ENCODE results near the gene TMEM106B.

TMEM106B gene

DNA sequence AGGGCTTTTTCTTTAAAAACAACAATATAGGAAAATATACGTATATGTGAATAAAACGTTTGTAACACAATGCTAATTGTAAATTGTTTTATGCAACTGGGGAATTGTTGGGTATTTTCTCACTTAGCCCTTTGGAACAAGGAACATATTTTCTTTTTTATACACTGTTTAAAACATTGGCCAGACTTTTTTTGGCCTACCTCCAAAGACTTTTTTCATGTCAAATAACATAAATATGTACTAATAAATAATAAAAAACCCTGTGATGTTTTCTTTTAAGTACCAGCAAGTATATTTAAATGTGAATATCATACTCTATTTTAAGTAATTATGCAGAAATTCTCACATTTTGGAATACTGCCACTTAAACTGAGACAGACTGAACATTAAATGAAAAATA lies 15.7 kb downstream of the TMEM106B start:
- in situ Hi-C loops (cut with MboI; ENCODE audit: low sequenced_read_pairs), result no loop called here

DNA sequence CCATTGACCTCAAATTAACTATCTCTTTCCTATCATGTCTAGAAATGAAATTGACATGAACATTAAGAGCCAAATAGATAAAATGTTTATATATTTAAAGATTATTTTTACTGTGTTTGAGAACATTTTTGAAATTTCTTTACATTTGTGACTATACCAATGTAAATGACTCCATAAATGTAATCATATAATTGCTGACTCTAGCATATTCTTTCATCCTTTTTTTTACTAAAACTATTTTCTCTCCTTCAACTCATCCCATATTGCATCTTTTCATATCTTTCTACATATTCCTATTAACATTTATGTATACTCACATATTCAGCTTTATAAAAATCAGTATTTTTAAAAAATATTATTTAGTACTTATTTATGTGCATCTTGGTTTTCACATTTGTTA lies 16.9 kb downstream of the TMEM106B start:
- in situ Hi-C loops (cut with MboI; ENCODE audit: low sequenced_read_pairs), result no loop called here

DNA sequence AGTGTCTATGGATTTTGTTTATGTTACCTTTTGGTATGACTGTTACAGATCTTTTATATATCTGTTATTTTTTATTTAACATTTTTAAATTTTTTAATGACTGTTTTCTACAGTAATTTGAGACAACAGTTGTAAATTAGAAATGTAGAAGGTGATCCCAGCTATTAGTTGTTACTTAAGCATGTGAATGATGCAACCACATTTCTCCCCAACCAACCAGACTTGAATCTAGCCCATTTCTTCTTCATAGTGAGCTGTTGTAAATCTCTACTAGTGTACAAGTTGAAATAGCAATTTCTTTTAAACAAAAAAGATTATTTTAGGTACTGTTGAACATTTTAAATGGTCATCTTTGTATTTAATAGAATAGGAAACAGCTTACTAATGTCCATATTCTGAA lies 18.0 kb downstream of the TMEM106B start:
- in situ Hi-C loops (cut with MboI; ENCODE audit: low sequenced_read_pairs), result no loop called here

DNA sequence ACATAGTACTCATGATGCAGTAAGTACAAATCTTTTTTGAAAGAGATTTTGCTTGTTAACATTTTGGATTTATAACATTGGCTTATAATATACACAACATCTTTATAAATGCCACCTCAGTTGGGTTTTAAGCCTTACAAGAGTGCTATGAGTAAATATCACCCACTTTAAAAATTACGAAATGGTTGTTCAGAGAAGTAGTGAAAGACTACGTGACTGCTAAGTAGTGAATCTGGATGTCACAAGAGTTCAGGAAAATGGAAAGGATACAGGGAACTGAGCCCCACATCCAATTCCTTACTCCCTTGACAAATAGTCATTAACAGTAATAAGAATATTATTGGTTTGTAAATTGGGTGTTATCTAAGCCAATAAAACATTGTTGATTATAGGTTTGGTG lies 20.0 kb downstream of the TMEM106B start:
- in situ Hi-C loops (cut with MboI; ENCODE audit: low sequenced_read_pairs), result no loop called here

DNA sequence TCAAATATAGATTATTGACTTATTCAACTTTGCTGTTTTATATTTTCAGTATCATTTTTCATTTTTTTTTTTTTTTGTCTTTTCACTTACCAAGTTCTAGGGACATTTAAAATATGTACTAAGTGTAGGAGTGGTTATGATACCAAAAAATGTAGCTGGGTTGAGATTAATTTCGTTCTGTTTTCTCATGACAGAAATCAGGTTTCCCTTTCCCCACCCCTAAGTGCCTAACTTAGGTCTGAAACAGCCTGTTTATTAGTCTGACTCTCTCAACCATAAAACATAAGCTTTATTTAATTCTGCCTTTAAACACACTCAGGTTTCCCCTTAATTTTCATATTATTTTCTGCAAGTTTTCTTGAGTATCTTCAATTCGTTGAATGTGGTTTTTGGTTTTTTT lies 22.1 kb downstream of the TMEM106B start:
- in situ Hi-C loops (cut with MboI; ENCODE audit: low sequenced_read_pairs), result no loop called here

DNA sequence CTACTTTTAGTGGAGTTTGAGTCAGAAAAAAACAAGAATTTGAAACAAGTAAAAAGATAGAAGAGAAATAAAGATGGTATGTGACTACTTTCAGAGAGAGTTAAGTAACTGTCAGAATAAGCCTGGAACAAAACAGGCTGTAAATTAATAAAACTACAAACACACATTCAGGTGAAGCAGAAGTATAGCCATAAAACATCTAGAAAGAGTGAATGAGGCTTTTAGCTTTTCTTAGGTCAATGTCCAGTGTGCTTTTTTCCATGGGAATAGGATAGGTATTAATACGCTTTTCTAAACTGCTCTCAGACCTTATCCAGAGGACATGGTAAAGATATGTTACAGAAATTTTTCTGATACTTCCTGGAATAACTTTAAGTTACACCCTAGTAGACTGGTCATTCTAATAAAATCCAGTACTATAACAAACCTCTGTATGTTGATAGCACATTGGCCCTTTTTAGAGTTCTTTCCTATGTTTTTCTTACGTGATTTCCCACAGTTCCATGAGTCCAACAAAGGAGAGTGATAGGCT lies 23.3 kb downstream of the TMEM106B start:
- in situ Hi-C loops (cut with MboI; ENCODE audit: low sequenced_read_pairs), result no loop called here

DNA sequence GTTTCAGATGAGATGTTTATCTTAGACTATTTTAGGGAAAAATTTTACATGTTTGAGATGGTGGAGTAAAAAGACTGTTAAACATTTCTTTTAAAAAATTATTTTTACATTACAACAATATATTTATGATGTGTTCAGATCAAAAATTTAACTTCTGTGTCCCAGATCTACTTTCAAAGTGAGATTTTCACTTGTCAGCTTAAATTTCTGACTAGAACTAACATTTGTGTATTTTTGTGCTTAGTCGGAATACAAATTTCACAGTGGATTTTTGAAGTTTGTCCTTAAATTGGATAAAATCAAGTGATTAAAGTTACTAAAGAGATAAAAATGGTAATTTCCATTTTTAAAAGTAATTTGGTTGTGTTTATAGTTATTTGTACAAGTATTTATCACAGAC lies 24.9 kb downstream of the TMEM106B start:
- in situ Hi-C loops (cut with MboI; ENCODE audit: low sequenced_read_pairs), result no loop called here

DNA sequence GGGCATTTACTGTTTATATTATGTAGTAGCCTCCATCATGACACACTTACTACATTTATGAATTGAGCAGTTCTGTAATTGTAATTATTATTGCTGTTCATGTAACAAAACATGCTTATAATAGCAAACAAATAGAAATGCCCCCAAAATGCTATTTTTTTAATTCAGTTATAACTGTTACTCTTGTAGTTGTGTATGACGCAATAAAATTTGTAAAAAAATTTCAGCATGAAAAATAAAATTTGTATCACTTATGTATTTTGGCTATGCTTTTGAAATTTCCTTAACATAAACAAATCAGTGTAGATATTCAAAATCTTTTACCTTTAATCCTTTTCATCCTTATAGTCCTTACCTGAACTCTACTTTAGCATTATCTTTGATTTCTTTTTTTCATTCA lies 25.9 kb downstream of the TMEM106B start:
- in situ Hi-C loops (cut with MboI; ENCODE audit: low sequenced_read_pairs), result no loop called here

DNA sequence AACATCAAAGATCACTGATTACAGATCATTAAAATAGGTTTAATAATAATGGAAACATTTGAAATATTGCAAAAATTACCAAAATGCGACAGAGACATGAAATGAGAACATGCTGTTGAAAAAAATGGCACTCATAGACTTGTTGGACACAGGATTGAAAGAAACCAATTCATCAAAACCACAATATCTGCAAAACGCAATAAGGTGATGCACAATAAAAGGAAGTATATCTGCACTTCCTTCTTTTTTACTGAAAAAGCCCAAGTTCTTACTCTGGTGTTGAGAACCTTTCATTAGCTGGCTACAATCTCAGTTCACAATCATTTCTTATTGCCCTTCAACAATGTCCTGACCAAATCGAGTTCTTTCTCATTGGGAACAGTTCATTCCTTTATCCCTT lies 28.7 kb downstream of the TMEM106B start:
- in situ Hi-C loops (cut with MboI; ENCODE audit: low sequenced_read_pairs), result no loop called here

DNA sequence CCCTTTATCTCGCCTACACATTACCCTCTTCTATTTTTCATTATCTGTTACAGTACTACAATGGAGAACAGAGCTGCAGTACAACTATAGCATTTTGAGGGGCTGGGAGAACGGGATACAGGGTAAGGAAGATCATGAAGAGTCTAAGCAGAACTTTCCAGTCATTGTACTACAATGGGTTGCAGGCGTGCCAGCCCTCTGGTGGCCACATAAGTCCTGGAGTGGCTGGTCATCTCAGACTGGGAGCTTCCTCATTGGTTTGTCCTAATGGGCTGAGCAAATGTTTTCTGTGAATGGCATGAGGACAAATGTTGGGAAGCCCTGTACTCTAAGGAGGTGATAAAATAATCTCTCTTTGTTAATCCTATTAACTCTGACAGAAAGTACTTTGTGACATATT lies 33.0 kb downstream of the TMEM106B start:
- in situ Hi-C loops (cut with MboI; ENCODE audit: low sequenced_read_pairs), result no loop called here

DNA sequence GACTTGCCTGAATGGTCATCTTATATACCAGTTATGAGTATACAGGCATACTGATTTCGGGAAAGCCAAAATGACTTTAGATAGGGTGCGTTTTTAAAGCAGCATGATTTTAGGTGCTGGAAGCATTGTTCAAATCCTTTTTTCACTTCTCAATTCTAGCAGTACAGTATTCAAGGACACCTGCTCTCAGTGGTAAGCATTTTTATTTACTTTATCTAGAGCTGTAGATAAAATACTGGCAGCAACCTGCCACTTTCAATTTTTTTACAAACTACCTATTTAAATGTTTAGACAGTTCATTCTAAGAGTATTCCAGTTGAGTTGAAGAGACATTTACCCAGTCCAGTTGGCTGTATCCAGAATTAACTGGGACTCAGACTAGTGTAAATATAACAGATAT lies 33.6 kb downstream of the TMEM106B start:
- in situ Hi-C loops (cut with MboI; ENCODE audit: low sequenced_read_pairs), result no loop called here

DNA sequence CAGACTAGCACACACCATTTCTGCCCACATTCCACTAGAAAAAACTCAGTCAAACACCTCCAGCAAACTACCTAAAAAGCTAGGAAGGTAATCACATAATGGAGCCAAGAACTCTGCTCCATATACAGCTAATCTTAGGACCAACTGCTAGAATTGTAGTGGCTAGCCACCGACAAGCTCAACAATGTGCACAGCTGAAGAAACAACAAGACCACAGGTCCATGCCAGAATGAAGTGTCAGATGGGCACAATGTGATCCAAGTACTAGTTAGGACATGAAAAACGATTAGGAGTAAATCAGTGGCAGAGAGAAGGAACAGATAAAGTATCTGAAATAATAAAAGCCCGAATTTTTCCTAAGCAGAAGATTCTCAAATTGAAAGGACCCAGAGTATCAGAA lies 38.6 kb downstream of the TMEM106B start:
- in situ Hi-C loops (cut with MboI; ENCODE audit: low sequenced_read_pairs), result no loop called here

DNA sequence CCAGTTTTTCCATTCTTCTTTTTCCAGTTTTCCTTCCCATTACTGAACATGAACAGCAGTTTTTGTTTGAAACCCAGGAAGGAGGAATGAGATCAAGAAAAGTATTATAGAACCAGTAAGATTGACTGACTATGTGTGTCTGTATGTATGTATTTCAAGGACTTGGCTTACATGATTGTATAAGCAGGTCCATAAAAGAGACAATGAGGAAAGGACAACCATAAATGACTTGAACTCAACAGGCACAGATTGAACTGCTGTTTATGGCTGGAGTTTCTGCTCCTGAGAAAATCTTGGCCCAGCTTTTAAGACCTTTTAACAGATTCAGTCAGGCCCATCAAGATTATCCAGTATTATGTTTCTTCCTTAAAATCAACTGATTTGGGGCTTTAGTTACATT lies 39.1 kb downstream of the TMEM106B start:
- in situ Hi-C loops (cut with MboI; ENCODE audit: low sequenced_read_pairs), result no loop called here

DNA sequence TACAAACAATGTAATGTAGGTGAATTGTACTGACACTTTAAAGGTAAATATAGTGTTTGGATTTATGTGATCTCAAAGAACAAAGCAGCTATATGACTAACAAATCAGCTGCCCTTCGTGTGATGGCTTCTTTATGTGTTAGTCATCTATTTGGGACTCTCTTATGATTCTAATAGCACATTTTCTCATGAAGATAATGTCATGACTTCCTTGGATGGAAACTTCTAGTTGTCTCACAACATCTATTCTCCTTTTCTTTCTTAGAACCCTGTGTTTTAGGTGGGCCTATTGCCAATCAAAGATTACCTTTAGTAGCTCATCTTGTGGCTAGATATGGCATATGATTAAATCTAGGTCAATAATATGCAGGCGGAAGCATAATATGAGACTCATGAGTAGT lies 45.0 kb downstream of the TMEM106B start:
- in situ Hi-C loops (cut with MboI; ENCODE audit: low sequenced_read_pairs), result no loop called here

DNA sequence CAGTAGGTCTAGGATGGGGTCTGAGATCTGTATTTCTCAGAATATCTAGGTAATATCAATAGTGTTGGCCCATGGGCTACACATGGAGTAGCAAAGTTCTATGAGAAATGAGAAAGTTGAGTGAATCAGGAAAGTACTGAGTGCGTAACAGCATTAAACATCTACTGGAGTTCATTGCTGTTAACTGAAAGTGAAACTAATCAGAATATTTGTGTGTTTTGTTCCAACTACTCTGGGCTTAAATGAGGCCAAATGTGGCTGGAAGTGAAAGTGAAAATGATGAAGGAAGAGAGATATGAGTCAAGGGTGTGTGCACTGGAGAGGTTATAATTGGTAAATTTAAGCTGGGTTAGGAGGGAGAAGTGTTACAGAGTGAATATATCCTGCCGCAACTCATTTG lies 46.5 kb downstream of the TMEM106B start:
- in situ Hi-C loops (cut with MboI; ENCODE audit: low sequenced_read_pairs), result no loop called here

DNA sequence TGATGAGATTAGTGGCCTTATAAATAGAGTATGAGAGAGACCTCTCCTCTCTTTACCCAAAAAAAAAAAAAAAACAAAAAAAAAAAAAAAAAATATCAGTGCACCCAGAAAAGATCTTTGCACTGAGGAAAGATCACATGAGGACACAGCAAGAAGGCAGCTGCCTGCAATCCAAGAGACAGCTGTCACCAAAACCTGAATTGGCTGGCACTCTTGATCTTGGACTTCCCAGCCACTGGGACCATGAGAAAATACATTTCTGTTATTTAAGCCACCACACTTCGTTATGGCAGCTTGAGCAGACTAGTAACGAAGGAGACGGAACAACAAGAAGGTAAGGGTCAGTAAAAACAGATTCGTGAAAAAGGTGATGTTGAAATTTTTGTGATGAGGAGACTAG lies 47.0 kb downstream of the TMEM106B start:
- in situ Hi-C loops (cut with MboI; ENCODE audit: low sequenced_read_pairs), result no loop called here

DNA sequence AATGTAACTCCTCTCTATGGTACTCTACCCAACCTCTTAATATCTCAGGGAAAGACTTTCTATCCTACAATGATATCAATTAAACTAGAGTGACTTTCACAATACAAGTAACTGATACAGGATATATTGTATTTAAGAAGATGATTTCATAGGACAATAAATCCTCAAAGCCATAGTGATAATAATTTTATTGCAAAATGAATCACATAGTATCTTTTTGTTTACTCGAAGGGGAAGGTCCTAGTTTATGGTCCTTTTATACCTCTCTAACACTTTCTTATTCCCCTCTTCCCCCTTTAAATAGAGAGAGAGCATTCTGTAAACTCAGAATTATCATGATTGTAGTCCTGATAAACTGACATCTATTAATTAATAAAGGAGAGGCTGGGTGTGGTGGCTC lies 56.4 kb downstream of the TMEM106B start:
- in situ Hi-C loops (cut with MboI; ENCODE audit: low sequenced_read_pairs), result no loop called here

DNA sequence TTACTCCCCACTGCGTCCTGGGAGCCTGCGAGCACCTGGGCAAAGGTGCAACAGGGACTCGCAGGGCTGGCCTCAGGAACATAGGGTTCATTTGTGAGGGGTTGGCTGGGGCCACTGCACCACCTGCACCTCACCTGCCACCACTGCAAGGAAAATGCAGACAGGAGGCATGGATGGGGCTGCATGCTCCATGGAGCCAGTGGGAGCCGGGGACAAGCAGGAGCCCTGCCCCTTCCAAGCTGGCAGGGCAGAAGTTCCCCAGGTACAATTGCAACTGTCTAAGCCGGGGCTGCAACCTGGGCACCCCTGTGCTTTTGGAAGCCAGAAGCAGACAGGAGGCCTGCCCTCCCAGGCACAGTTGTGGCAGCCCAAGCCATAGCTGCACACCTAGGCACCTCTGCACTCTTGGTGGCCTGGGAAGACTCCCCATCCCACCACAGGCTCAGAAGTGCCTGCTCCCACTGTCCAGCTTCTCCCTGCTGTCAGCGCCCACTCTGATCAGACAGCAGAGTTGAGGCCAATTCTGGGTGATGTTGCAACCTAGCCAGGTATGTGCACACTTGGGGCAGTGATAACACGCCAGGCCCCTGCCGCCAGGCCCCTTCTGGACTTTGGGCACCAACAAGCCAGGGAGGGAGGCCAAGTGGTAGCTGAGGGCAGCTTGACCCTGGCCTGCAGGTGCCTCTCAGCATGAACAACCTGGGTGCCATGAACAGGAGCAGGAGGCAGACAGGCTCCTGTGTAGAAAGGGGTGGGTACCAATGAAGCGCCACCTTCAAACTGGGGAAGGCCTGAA lies 58.2 kb downstream of the TMEM106B start:
- in situ Hi-C loops (cut with MboI; ENCODE audit: low sequenced_read_pairs), result no loop called here

DNA sequence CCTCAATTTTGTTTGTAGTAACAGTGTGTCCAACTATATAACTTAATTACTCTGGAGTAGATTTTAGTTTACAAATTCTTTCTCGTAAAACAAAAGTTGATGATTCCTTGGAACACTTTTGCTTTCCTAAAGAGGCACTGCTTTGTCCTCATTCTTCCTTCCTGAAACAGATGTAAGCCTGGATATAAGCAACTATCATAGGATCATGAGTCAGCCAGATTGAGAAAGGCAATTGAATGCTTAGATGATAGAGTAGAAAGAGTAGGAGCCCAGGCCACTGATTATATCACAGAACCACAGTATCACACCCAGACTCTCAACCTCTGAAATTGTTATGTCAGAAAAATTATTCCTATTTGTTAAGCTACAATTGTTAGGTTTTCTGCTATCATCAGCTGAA lies 69.9 kb downstream of the TMEM106B start:
- in situ Hi-C loops (cut with MboI; ENCODE audit: low sequenced_read_pairs), result no loop called here

DNA sequence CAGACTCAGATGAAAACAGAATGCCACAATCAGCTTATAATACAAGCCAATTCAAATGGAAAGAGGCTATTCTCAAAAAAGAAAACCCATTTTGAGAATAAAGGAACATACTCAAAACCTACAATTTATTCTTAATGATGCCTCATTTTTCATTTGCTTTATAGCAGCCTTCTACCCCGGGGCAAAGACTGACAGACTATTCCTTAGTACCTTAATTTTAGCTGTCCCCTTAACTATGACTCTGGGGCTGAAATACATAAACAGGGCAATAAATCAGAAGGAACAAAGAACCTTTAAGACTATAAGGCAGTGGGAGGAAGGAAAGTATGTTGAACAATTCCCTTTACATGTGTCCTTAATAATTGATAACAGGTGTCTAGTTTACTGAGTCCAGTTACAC lies 76.8 kb downstream of the TMEM106B start:
- in situ Hi-C loops (cut with MboI; ENCODE audit: low sequenced_read_pairs), result no loop called here

DNA sequence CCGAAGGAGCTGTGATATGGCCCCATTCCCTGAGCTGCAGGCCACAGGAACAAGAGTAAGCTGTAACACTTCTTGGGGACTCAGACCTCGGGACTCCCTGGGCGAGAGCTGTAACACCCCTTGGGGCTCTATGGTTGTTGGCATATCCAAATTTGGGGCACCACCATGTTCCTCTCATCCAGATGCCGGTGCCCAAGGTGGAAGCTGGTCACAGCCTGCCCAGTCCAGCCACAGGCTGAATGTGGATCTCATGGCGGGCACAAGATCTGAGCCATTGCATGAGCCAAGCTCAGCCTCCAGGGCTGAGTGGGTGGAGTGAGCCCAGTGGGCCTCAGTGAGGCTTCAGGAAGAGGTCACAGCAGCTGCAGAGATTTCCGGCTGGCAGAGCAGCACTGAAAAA lies 78.9 kb downstream of the TMEM106B start:
- in situ Hi-C loops (cut with MboI; ENCODE audit: low sequenced_read_pairs), result no loop called here

DNA sequence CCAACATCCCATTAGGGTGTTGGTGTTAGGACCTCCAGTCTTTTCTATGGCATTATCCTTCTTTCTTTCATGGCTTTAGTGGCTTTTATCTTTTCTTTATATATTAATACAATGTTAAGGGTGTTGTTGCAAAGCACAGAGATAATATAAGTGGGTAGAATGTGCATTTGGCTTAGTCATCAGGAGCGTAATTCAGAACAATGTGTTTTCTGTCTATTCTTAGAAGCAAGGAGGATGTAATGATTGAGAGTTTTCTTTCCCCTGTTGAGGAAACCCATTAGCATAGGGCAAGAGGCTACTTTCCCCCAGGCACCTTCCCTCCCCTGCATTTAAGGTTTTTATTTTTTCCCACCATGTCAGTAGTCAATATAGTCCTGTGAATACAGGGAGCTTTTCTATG lies 79.7 kb downstream of the TMEM106B start:
- in situ Hi-C loops (cut with MboI; ENCODE audit: low sequenced_read_pairs), result no loop called here

DNA sequence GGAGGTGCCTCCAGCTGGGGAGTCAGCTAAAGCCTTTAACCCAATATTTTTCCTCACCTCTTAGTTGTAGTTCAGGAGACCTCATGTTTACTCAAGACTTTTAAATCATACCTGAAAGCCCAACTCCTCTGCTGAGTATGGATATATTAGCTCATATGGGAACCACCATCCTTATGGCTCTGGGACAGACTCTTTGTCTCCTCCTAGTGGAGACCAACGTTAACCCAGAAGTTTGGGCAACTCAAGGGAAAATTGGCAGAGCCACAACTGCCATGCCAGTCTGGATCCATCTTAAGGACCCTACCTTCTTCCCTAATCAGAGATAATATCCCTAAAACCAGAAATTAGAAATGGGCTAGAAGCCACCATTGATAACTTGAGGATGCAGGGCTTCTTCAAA lies 80.8 kb downstream of the TMEM106B start:
- in situ Hi-C loops (cut with MboI; ENCODE audit: low sequenced_read_pairs), result no loop called here
